Subcutaneous abdominal adipose tissue (tissue), 5 donors: ENCODE results near the gene SALL3.

Experiments
- H3K27ac ChIP-seq: one replicate; pipeline ENCODE4 v1.7.0; 2013; ENCODE audit warnings: low read depth, mild to moderate bottlenecking, inconsistent platforms, low read length, moderate library complexity
- H3K27me3 ChIP-seq, 5 donors: one replicate each; pipeline ENCODE4 v1.7.0; 2013; ENCODE audit warnings: low read length in 5 of 5, inconsistent platforms in 1 of 5; ENCODE audit not compliant: control insufficient read depth in 5 of 5, insufficient read depth in 4 of 5
- H3K36me3 ChIP-seq, 5 donors: one replicate each; pipeline ENCODE4 v1.7.0; 2013; ENCODE audit warnings: low read length in 5 of 5; ENCODE audit not compliant: control insufficient read depth in 5 of 5, insufficient read depth in 5 of 5
- H3K4me1 ChIP-seq, 5 donors: one replicate each; pipeline ENCODE4 v1.7.0; 2013; ENCODE audit warnings: low read length in 5 of 5, mild to moderate bottlenecking in 3 of 5, moderate library complexity in 1 of 5; ENCODE audit not compliant: control insufficient read depth in 5 of 5, insufficient read depth in 5 of 5
- H3K4me3 ChIP-seq, 5 donors: one replicate each; pipeline ENCODE4 v1.7.0; 2013; ENCODE audit warnings: low read length in 5 of 5, low read depth in 1 of 5
- H3K9ac ChIP-seq, 5 donors: one replicate each; pipeline ENCODE4 v1.7.0; 2013; ENCODE audit warnings: low read length in 5 of 5, mild to moderate bottlenecking in 4 of 5, moderate library complexity in 3 of 5
- H3K9me3 ChIP-seq, 5 donors: one replicate each; pipeline ENCODE4 v1.7.0; 2013; ENCODE audit warnings: low read length in 5 of 5; ENCODE audit not compliant: control insufficient read depth in 5 of 5
- donor health status: healthy.
- donor health status: healthy.
- donor health status: healthy.
- donor health status: healthy.
- donor health status: healthy.

The SALL3 gene

DNA sequence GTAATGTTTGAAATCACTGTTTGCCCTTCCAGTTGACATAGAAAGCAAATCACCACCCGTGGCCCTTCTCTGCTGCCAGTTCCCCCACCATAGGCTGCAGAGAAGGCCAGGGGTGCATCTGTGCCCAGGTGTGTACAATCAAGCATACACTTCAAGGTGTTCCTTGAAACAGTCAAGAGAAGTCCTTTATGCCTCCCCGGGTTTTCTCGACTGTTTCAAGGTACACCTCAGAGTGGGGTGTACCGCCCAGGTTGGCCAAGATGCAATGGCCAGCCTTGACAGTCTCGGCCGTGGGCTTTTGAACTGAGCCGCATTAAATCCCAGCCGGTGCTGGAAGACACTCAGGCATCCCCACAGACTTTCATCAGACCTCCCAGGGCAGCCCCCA, 68.6 kb downstream of the SALL3 start:
- H3K9me3 ChIP-seq, result peaks cover 0 to 3% (median 0%) of the 10 kb centered on the region in 5 donors
- H3K9ac ChIP-seq, result no peak overlapping the region
- H3K4me1 ChIP-seq, result no peaks in the 10 kb centered on the region
- H3K27me3 ChIP-seq, result peaks cover 2 to 10% (median 5%) of the 10 kb centered on the region in 5 donors
- H3K27ac ChIP-seq, result no peak overlapping the region
- no peak overlapping the region for H3K4me3 ChIP-seq
- H3K36me3 ChIP-seq, result no peaks in the 10 kb centered on the region

DNA sequence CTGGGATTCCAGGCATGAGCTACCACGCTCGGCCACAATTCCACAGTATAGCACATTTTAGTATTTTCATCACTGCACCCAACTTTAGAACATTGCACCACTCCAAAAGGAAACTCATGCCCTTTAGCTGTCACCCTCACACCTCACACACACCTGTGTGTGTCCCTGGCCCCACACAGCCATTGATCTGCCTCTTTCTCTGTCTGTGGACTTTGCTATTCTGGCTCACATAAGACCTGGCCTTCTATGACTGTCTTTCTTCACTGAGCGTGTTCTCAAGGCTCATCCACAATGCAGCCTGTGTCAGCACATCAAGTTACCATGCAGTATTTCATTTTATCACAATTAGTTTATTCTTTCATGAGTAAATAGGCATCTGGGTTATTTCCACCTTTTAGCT, 69.9 kb downstream of the SALL3 start:
- no peak overlapping the region for H3K27ac ChIP-seq
- H3K9me3 ChIP-seq, result peaks cover 0 to 3% (median 0%) of the 10 kb centered on the region in 5 donors
- no peaks in the 10 kb centered on the region for H3K36me3 ChIP-seq
- H3K9ac ChIP-seq, result no peak overlapping the region
- H3K4me1 ChIP-seq, result no peaks in the 10 kb centered on the region
- peaks cover 2 to 13% (median 5%) of the 10 kb centered on the region in 5 donors for H3K27me3 ChIP-seq
- H3K4me3 ChIP-seq, result no peak overlapping the region
